GM18519 (cell line): Measurements from ENCODE around the gene PPIL6.

Experiments used
- ATAC-seq: cut with Tn5 transposase; IDR thresholded peaks from one replicate; pipeline ENCODE4 v1.9.1; 2021; ENCODE audit warnings: mild to moderate bottlenecking, moderate library complexity; ENCODE audit not compliant: unreplicated experiment, low FRiP score

The PPIL6 gene

DNA sequence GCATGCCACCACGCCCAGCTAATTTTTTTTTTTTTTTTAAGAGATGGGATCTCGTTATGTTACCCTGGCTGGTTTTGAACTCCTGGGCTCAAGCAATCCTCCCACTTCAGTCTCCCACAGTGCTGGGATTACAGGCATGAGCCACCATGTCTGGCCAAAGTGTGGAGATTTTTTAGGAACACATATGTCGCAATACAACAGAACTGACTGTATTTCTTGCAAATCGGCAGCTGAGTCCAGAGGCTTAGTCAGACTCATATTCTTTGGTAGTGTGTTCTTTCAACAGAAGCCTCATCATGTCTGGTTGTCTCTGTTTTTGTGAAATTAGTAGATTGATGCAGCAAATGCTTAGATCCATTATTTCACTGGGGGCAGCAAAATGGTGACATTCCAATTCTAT is 34.2 kb downstream of the PPIL6 start:
- no peak for ATAC-seq

DNA sequence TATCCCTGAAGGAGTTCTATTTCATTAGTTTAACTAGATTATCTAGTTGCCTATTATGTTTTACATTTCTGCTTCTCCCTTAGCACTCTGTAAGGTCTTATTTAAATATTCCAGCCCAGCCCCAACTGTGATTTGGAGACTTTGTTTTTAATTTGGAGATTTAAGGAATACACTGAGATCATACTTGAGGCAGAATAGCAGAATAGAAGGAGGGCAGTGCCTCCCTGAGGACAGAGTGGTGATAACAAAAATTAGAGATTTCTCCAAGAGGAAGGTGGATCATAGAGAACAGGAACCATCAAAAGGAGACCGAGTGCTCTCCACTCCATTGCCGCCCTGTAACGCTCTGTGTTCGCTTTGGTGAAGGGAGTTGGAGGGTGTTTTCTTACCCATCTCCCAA is 43.4 kb downstream of the PPIL6 start:
- ATAC-seq, result no peak

DNA sequence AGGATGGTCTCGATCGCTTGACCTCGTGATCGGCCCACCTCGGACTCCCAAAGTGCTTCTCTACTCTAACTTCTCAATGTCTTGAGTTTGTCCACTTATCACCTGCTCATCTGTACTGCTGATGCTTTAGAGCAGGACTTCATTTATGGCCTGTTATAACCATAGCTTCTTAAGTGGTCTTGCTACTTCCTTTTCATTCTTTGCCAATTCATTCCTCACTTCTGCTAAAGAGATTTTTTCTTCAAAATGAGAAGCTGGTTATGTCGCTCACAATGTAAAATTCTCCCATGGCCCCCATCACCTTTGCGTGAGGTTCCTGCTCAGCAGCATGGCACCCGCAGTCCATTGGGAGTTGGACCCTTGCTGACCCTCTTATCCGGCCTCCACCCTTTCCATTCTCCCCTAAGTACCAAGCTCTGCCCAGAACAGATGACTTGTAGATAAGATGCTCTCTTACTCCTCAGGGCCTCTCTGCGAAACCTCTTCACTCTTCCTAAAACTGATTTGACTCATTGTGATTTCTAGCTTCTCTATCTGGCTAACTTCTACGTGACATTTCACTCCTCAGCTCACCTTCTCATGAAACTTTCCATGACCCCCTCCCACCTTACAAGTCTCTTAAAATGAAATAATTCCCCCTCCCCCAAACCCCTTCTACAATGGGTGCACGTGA is 44.2 kb downstream of the PPIL6 start:
- ATAC-seq, result no peak

DNA sequence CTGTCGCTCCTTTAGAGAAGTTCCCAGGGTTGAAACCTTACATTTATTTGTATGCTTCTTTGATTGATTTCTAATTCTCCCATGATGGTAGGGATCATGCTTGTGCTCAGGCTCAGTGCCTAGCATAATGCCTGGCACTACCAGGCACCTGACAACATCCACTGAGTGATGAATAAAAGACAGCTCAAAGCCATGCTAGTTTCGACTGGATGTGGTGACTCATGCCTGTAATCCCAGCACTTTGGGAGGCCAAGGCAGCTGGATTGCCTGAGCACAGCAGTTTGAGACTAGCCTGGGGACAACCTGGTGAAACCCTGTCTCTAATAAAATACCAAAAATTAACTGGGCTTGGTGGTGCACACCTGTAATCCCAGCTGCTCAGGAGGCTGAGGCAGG is 46.5 kb downstream of the PPIL6 start:
- no peak for ATAC-seq

DNA sequence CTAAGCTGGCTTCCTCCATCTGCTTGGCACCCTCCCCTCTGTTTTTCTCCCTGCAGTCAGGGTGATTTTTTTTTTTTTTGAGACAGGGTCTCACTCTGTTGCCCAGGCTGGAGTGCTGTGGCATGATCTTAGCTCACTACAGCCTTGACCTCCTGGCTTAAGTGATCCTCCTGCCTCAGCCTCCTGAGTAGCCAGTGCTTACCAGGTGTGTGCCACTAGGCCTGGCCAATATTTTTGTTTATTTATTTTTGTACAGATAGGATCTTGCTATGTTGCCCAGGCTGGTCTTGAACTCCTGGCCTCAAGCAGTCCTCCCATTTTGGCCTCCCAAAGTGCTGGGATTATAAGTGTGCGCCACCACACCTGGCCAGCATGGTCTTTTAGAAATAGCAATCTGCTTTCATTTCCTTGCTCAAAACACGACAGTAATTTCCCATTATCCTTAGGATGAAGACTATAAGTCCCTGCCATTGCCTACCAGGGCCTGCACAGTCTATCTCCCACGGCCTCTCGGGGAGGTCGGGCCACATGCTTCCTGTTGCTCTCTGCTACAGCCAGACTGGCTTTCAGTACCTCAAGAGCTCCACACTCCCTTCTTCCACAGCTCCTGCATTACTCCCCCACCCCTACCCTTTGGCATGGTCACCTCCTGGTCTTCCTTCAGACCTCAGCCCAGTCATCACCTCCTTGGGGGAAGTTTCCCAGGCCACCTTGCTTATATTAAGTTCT is 47.1 kb downstream of the PPIL6 start:
- ATAC-seq, result no peak

DNA sequence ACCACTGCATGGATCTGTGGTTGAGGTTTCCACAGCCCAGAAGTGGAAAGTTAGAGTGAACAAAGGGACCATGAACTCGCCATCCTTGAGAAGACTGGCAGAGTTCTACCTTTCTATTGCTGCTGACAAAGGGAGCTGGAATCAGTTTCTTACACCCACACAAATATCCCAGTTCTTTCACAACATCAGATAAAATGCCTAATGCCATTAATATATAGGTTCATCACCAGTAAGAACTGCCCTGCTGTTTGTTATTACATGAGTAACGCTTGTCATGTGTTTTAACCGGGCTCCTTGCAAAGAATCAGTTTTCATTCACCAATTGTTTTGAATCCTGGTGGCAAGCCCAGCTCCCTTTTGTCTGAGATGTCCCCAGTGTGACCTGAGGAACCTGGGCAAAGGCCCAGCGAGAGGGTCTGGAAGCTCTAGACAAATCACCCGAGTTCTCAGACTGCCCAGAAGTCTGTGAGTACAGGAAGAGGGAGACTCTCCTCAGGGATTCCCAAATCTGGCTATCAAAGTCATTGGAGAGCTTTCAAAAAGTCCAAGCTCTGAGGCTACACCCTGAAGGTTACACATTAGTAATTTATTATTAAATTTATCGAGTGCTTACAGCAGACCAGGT is 50.7 kb downstream of the PPIL6 start:
- ATAC-seq, result no peak

DNA sequence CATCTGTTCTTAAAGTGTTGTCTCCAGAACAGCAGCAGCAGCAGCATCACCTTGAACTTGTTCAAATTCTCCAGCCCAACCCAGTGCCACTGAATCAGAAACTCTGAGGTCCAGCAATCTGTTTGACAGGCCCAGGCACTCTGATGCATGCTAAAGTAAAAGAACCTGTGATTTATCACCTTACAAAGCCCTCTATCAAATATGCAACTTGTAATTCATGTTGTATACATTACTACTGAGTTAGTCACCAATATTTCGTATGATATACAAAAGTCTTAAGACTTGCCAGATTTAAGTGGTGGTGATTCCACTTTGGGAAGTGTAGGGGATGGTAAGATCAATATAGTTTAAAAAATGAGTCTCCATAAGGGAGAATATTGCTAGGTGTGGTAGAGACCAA is 52.2 kb downstream of the PPIL6 start:
- no peak for ATAC-seq

DNA sequence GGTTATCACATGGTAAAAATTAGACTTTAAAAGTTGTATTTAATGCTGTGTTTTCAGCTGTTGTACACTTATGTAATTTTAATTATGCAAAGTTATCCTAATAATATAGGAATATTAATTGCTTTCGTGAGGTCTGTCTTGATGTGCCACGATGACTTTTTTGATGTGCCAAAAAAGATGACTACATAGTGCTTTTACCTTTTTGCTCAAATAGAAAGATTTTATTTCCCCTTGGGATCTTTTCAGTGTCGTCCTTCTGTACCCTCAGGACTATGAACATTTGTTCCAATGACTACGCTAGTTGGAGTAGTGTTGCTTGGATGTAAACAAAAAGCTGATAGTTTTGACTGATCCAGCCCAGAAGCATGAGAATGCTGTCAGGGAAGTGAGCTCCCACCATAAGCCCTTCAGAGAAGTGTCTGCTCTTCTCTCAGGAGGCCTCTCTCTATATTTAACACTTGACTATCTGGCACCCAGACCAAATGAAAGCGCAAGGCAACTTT is 56.9 kb downstream of the PPIL6 start:
- no peak for ATAC-seq

DNA sequence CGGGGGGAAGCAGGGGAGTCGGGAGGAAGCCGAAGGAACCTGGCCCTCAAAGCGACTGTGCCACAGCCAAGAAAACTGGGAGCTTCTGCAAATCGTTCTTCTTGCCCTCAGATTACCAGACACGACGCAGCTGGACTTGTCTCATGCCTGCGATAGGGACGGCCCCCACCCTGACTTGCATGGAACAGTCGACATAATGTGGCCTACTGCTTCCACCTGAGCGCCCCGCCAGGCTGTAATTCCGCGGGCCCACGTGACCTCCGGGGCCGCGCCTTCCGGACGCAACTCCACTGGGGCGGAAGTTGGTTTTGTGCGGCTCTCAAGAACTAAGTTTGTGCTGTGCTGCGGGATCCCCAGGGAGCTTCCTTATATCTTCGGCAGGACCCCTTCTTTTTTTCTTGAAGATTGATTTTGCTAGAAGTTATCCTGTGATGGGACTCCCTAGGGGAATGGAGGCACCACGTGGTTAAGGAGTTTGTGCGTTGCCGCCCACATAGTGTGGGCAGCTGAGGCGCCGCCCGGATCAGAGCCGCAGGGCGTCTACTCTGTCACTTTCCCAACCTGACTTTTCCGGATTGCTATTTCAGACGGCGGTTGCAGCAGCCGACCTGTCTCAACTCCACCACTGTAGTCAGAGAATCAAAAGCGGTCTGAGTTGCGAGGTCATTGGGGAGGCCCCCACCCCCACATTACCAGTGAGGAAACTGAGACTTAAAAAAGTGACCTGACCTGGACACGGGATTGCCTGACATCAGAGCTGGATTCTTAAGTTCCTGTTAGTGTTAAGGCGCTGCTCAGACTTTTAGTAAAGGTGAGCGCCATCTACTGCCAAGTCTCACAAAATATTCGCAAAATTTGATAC is 57.6 kb downstream of the PPIL6 start:
- ATAC-seq, result peak; percentile 41

DNA sequence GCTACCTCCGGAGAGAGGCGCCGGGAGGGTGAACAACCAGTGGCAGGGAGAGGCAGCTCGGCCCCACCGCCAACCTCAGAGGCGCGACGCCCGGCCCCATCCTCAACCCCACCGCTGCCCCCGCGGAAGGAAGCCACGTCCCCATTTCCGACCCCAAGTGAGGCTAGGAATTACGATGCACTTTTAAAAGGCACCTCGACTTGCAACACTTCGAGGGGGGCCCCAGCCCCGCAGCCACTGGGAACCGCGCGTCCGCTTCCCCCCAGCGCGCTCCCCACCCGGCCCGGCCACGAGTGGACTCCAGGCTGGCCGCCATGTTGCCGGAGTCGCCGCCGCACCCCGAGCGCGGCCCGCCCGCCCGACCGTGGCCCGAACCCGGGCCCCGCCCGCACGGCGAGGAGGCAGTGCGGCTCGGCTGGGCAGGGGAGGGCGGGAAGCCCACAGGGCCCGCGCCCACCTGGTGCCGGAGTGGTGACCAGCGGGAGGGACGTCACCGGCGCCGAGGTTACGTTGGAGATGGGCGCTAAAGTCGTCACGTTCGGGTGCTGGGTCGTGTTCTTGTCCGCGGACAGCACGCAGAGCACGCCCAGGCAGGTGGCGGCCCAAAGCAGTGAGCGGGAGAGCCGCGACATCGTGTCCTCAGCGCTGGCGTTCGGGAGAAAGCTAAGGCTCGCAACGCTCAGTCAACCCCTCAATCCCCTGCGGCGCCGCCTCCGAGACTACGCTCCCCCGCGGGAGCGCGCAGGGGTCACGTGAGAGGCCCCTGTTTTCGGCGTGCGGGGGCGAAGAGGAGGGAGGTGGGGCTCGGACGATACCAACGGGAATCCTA is 58.5 kb downstream of the PPIL6 start, which contains the start of gene CD164:
Gene CD164, minus strand, starts transcription at position 721 of the 829 bp plus-strand sequence. Its CDS starts 89 bp downstream, at position 632.
- ATAC-seq, result peak; percentile 36

DNA sequence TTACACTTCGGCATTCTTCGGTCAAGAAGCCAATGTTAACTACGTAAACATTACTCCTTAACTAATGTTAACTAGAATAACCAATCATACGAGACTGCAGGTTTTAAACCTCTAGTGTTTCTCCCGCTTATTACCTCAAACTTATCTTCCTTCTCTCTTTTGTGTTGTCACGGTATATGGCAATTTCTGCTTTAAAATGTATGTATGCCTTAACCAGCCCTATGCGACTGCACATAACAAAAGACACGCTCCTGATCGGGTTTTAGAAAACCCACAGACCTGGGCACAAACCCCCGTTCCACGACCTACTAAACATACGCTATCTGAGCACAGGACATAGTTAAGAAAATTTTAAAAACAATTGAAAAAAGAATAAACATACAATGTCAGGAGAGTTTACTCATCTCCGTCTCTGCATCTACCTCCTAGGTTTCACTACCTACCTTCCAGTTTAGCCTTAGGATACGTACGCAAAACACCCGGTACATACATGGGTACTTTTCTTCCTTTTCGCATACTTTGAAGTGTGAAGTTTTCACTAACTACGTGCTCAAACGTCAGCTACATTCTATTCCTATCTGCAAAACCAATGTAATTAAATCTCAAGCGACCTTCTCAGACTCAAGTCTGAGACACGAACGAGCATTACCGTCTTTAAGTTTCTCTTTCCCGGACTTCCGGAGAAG is 59.2 kb downstream of the PPIL6 start:
- no peak for ATAC-seq

DNA sequence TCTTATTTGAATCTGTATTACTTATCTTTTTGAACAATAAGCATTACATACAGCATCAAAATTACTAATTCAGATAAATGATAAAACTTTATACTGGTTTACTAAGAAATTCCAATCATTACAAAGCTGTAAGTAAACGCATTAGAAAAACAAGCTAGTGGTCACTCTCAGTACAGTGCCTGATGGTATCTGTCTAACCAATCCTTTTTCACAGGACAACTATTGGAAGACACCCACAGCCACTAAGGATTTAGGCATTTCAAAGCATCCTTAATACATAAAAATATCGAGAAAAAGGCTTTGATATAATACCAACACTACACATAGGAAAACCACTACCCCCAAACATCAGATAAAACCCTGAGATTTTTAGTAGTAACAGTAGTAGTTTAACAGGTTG is 60.7 kb downstream of the PPIL6 start:
- ATAC-seq, result no peak

DNA sequence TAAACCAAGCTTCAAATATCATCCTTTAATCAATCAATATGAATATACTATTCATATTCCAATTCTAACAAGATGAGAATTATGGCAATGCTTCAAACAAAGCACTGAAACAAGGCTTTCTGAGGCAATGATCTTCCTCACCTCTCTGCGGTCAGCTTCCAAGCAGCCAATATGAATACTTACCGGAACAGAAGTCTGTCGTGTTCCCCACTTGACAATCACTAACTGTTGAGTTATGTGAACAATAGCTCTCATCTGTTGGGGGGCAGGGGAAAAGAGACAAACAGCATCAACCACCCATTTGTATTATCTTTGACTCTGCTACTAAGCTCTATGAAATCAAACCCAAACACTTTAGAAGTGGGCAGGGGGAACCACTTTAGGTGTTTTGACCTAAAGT is 62.7 kb downstream of the PPIL6 start:
- no peak for ATAC-seq

DNA sequence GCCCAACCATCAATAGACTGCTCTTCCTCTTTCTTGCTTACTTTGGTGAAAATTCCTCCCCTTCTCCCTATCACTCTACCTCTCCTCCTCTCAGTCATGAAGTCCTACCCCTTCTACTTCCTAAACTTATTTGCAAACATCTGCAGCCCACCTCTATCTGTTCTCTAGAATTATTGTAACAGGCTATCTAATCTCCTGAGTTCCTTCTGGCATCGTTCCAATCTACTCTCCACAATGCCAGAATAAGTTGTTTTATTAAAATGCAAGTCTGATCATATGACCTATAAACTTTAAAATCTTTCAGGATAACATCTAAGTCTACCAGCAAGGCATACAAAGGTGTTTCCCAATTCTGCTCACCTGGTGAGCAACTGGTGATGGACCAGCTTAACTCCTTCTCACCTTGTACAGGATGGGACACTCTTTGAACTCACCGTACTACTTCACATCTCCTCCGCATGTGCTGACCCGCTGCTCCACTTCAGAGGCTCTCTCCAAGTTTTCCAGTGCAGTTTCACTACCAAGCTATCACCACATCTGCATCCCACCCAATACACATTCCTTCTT is 66.0 kb downstream of the PPIL6 start:
- ATAC-seq, result no peak

DNA sequence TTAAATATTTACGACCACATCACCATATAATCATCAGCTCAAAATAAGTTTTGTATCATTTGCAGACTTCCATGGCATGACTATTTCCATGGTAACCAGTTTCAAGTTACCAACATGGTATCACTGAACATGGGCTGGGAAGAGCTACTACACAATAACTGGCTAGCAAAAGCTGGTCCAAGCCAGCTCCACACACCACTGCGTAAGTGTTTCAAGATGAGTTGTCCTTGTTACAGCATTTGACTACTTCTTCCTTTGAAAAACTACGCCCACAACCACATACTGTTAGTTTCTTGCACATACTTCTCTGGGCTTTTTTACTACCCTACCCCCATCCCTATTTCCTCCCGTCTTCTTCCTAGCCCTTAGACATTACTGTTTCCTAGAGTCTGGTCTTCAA is 66.7 kb downstream of the PPIL6 start:
- ATAC-seq, result peak; percentile 92

DNA sequence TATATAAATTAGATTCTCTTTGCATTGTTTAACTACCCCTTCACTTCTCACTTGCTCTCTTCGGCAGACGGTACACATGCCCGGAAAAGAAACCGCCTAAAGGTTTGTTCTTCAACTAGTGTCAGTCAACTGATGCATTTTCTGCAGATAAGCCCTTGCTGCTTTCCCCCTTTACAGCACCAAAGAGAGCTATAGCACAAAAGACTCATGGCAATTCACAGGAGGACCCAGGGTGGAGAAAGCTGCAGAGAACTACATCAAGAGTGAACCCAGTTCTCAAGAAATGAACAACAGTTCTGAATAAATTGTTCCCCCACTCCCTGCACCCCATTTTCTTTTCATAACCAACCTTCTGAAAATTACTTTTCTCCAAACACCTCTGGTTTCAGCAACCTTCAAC is 67.1 kb downstream of the PPIL6 start:
- ATAC-seq, result no peak

DNA sequence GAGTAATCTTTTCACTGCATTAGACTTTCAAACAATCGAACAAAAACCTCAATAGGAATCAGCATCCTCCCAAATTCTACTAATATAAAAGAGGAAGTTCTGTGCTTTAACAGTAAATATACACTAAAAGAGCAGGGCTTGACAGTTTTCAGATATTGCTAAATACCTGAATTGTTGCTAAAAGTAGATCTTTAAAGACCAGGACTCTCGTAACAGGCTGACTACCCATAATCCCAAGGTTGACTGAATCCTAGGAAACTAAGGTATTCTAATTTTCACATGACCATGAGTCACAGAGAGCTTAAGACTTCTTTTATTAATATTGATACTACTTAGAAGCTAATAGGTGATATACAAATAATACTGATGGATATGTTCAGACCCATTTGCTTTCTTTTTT is 68.3 kb downstream of the PPIL6 start:
- no peak for ATAC-seq

DNA sequence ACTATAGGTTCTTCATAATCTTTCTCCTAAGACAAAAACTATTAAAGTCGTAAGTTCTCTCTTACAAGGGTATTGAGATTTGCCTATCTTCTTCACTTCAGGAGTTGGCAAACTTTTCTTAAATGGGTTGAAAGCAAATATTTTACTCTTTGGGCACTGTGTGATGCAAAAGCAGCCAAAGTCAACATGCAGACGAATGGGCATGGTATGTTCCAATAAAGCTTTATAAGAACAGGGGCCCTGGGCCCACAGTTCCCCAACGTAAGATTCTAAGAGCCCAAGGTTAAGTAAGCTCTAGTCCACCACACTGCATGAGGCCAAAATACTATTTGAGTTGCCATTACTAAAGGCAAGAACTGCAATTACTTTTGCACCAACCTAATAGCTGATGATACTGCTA is 69.6 kb downstream of the PPIL6 start:
- no peak for ATAC-seq

DNA sequence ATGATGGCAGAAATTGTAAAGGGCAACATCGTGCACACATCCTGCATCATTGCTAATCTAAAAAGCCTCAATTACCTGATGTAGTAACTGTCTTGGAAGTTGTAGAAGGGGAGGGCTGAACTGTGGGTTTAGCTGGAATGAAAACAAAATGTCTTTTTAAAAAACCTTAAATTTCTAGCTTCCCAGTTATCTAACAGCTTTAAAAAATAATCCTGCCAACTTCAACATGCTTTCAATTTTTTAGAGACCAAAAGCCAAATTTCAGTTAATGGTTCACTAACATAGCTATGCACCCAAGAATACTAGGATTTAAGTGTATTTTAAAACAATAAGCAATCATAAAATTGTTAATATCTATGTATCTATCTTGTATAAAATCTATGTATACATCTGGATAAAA is 70.1 kb downstream of the PPIL6 start:
- ATAC-seq, result no peak
